ENCODE results near the gene ETNK1.

DNA sequence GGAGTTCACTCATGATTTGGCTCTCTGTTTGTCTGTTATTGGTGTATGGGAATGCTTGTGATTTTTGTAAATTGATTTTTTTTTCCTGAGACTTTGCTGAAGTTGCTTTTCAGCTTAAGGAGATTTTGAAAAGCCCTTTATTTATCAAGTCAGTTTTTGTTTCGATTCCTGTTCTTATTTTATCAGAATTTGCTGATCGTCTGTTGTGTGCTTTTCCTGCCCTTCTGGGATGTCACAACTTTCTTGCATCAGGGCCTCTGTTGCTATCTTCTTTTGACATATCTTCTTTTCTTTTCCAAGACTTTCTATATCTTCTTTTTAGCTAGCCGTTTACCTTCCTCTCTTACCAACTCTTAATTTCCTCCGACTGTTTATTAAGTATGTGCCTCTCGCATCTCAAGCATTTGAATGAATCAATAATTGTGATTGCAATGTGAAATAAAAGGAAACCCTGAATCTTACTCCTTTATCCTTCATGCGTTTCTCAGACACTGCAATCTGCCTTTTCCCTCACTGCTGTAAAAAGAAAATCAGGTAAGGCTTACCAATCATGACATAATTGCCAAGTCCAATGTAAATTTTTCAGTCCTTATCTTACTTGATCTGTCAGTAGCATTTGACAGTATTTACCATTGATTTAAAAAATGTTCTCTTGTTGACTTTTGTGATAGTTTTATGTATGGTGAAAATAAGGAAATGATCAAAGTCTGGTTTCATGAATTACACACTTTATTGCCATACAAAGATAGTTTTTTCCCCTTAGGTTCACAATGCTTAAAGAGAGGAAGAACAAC is 53.0 kb downstream of the ETNK1 start:
- TF ChIP-seq, protein P1, sequence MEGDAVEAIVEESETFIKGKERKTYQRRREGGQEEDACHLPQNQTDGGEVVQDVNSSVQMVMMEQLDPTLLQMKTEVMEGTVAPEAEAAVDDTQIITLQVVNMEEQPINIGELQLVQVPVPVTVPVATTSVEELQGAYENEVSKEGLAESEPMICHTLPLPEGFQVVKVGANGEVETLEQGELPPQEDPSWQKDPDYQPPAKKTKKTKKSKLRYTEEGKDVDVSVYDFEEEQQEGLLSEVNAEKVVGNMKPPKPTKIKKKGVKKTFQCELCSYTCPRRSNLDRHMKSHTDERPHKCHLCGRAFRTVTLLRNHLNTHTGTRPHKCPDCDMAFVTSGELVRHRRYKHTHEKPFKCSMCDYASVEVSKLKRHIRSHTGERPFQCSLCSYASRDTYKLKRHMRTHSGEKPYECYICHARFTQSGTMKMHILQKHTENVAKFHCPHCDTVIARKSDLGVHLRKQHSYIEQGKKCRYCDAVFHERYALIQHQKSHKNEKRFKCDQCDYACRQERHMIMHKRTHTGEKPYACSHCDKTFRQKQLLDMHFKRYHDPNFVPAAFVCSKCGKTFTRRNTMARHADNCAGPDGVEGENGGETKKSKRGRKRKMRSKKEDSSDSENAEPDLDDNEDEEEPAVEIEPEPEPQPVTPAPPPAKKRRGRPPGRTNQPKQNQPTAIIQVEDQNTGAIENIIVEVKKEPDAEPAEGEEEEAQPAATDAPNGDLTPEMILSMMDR (conservative IDR thresholded peaks at IDR 0.05 in 1 of 2, IDR thresholded peaks at IDR 0.05 in 1 of 2; ENCODE audit: extremely low read depth in 1 of 2, insufficient read depth in 1 of 2, low read depth in 1 of 2, low read length in 2 of 2) = no peak
- no peak for TF ChIP-seq EZH2 (IDR thresholded peaks at IDR 0.05; ENCODE audit: borderline replicate concordance, low read length)
